Keratinocyte (primary cell): ENCODE data around the gene FPR1. TPM values are rescaled to one million over a fixed set of nuclear protein-coding genes. Genes with fewer than 3 reads are reported as not detected.

Experiments used
- DNase-seq: peaks from one replicate; pipeline ENCODE4 v3.0.0-alpha.2; 2011; ENCODE audit warnings: low read depth, missing footprints, low spot score
- FAIRE-seq: peaks from 2 replicates; lab custom pipeline; 2011; peaks lifted over from hg19 to GRCh38; lab: Jason Lieb, UNC
- H2AFZ ChIP-seq: 2 replicates; pipeline ENCODE4 v1.6.0; 2012; ENCODE audit warnings: low read length, control low read depth, inconsistent platforms; ENCODE audit not compliant: control insufficient read depth
- H3K27ac ChIP-seq: 2 replicates; pipeline ENCODE4 v1.5.1; 2011; ENCODE audit warnings: low read length; ENCODE audit not compliant: control insufficient read depth, insufficient read depth
- H3K27me3 ChIP-seq: 3 replicates; pipeline ENCODE4 v1.6.0; 2011; ENCODE audit warnings: low read length; ENCODE audit not compliant: control insufficient read depth, insufficient read depth; ENCODE audit errors: extremely low read depth
- H3K36me3 ChIP-seq, 2 experiments: 2 replicates in 1 of 2; 3 replicates in 1 of 2; pipeline ENCODE4 v1.5.1; 2011; ENCODE audit warnings: low read length in 2 of 2, mild to moderate bottlenecking in 1 of 2; ENCODE audit not compliant: control insufficient read depth in 2 of 2, insufficient read depth in 2 of 2; ENCODE audit errors: extremely low read depth in 1 of 2
- H3K4me1 ChIP-seq: 3 replicates; pipeline ENCODE4 v1.5.1; 2011; ENCODE audit warnings: low read length; ENCODE audit not compliant: control insufficient read depth, insufficient read depth; ENCODE audit errors: extremely low read depth
- H3K4me2 ChIP-seq: 3 replicates; pipeline ENCODE4 v1.6.0; 2011; ENCODE audit warnings: low read depth, low read length; ENCODE audit not compliant: control insufficient read depth, insufficient read depth; ENCODE audit errors: extremely low read depth
- H3K4me3 ChIP-seq, 3 experiments: fragments of 200-600 bp in 1 of 3; sonication (generic) in 1 of 3; 2 replicates in 2 of 3; 3 replicates in 1 of 3; pipeline ENCODE4 v1.5.1; 2011 to 2016; ENCODE audit warnings: low read length in 3 of 3, mild to moderate bottlenecking in 3 of 3, control low read depth in 2 of 3, inconsistent platforms in 1 of 3, low read depth in 1 of 3, mixed read lengths in 1 of 3, mixed run types in 1 of 3, moderate library complexity in 1 of 3; ENCODE audit not compliant: control insufficient read depth in 2 of 3, insufficient read depth in 2 of 3; ENCODE audit errors: extremely low read depth in 1 of 3
- H3K79me2 ChIP-seq: 2 replicates; pipeline ENCODE4 v1.6.0; 2012; ENCODE audit warnings: low read length; ENCODE audit not compliant: control insufficient read depth, insufficient read depth
- H3K9ac ChIP-seq: 3 replicates; pipeline ENCODE4 v1.6.0; 2011; ENCODE audit warnings: low read length; ENCODE audit not compliant: control insufficient read depth, insufficient read depth; ENCODE audit errors: extremely low read depth
- H3K9me1 ChIP-seq: 3 replicates; pipeline ENCODE4 v1.6.0; 2011; ENCODE audit warnings: low read length; ENCODE audit not compliant: control insufficient read depth, insufficient read depth; ENCODE audit errors: extremely low read depth
- H3K9me3 ChIP-seq: 2 replicates; pipeline ENCODE4 v1.5.1; 2012; ENCODE audit warnings: low read depth, low read length; ENCODE audit not compliant: control insufficient read depth
- H4K20me1 ChIP-seq: 3 replicates; pipeline ENCODE4 v1.6.0; 2011; ENCODE audit warnings: low read length; ENCODE audit not compliant: control insufficient read depth, insufficient read depth; ENCODE audit errors: extremely low read depth
- CTCF ChIP-seq, 3 experiments: IDR thresholded peaks in 1 of 3; conservative IDR thresholded peaks in 1 of 3; optimal IDR thresholded peaks in 1 of 3; 2 replicates in 2 of 3; 3 replicates in 1 of 3; pipeline versions ENCODE3 to v1.5.1; 2011; ENCODE audit warnings: low read length in 3 of 3, mild to moderate bottlenecking in 3 of 3, moderate library complexity in 2 of 3, control low read depth in 1 of 3, inconsistent platforms in 1 of 3; ENCODE audit not compliant: insufficient read depth in 2 of 3; ENCODE audit errors: extremely low read depth in 1 of 3
- EZH2 ChIP-seq: IDR thresholded peaks from one replicate; pipeline ENCODE4 v1.6.1; 2012; ENCODE audit warnings: inconsistent platforms, mild to moderate bottlenecking, low read length, moderate library complexity
- dilution Hi-C: fragments of 300-500 bp; cut with MboI; formaldehyde crosslinking; loops from one replicate; pipeline ENCODE4 v1.7.0; 2020; ENCODE audit warnings: low sequenced_read_pairs; ENCODE audit not compliant: extremely low pct_ligation_motif_present
- polyA plus RNA-seq, 5 experiments: library from polyadenylated mRNA; depleted of rRNA in 3 of 5; stranded (reverse) in 3 of 5; stranded (forward) in 1 of 5; unstranded in 1 of 5; fragments of >200 nt; gene quantifications; 1 replicate in 1 of 5; 2 replicates in 3 of 5; 3 replicates in 1 of 5; pipeline versions ENCODE4 v1.2.1 to v1.2.3, GENCODE V29; 2011 to 2012; ENCODE audit warnings: missing spikeins in 2 of 5, low read depth in 1 of 5, low replicate concordance in 1 of 5

Gene FPR1
- polyA plus RNA-seq, 1 donor (not counting 4 experiments of a cell fraction or from before 2014, with no cell fraction given) = 2.4 TPM

- Histone ChIP-seq H3K9me3 (no peaks in the 10 kb centered on the region), H2AFZ (no peak overlapping the region), H3K36me3 (no peaks in the 10 kb centered on the region), H3K4me3 (no peak overlapping the region), H3K4me2 (no peak overlapping the region), H3K79me2 (no peaks in the 10 kb centered on the region), H3K9ac (no peak overlapping the region), H3K27me3 (no peaks in the 10 kb centered on the region), H3K9me1 (no peaks in the 10 kb centered on the region), H3K27ac (peak overlapping the region; percentile 4), H4K20me1 (no peaks in the 10 kb centered on the region), H3K4me1 (peaks cover 6% of the 10 kb centered on the region)
- TF ChIP-seq CTCF (optimal IDR thresholded peaks at IDR 0.05 in 1 of 3, IDR thresholded peaks at IDR 0.05 in 1 of 3, conservative IDR thresholded peaks at IDR 0.05 in 1 of 3; ENCODE audit: extremely low read depth in 1 of 3, insufficient read depth in 2 of 3, low read length in 3 of 3) = no peak
- no peak for TF ChIP-seq EZH2
- FAIRE-seq = no peak
- dilution Hi-C loops = no loop called here
- no peak for DNase-seq
These were observed 8.3 kb downstream of the FPR1 start for GRCh38 chr19:51743405-51743804.

GRCh38 chr19:51742789-51743188, 8.9 kb downstream of the FPR1 start:
- Histone ChIP-seq H3K27ac (peak overlapping the region; percentile 4), H3K9ac (no peak overlapping the region), H3K4me1 (peaks cover 6% of the 10 kb centered on the region), H2AFZ (no peak overlapping the region), H4K20me1 (no peaks in the 10 kb centered on the region), H3K4me3 (no peak overlapping the region), H3K27me3 (no peaks in the 10 kb centered on the region), H3K9me1 (no peaks in the 10 kb centered on the region), H3K4me2 (no peak overlapping the region), H3K36me3 (no peaks in the 10 kb centered on the region), H3K9me3 (no peaks in the 10 kb centered on the region), H3K79me2 (no peaks in the 10 kb centered on the region)
- dilution Hi-C loops = no loop called here
- DNase-seq (no peak), FAIRE-seq (peak; percentile 95)
- TF ChIP-seq EZH2 = no peak
- TF ChIP-seq CTCF (optimal IDR thresholded peaks at IDR 0.05 in 1 of 3, IDR thresholded peaks at IDR 0.05 in 1 of 3, conservative IDR thresholded peaks at IDR 0.05 in 1 of 3; ENCODE audit: extremely low read depth in 1 of 3, insufficient read depth in 2 of 3, low read length in 3 of 3) = no peak
